GM21528 (cell line): ENCODE measurements around the gene SVIL.

Experiments
- ATAC-seq: cut with Tn5 transposase; IDR thresholded peaks from one replicate; pipeline ENCODE4 v1.9.1; 2021; ENCODE audit warnings: mild to moderate bottlenecking, moderate library complexity; ENCODE audit not compliant: unreplicated experiment, low FRiP score

SVIL gene, protein sequence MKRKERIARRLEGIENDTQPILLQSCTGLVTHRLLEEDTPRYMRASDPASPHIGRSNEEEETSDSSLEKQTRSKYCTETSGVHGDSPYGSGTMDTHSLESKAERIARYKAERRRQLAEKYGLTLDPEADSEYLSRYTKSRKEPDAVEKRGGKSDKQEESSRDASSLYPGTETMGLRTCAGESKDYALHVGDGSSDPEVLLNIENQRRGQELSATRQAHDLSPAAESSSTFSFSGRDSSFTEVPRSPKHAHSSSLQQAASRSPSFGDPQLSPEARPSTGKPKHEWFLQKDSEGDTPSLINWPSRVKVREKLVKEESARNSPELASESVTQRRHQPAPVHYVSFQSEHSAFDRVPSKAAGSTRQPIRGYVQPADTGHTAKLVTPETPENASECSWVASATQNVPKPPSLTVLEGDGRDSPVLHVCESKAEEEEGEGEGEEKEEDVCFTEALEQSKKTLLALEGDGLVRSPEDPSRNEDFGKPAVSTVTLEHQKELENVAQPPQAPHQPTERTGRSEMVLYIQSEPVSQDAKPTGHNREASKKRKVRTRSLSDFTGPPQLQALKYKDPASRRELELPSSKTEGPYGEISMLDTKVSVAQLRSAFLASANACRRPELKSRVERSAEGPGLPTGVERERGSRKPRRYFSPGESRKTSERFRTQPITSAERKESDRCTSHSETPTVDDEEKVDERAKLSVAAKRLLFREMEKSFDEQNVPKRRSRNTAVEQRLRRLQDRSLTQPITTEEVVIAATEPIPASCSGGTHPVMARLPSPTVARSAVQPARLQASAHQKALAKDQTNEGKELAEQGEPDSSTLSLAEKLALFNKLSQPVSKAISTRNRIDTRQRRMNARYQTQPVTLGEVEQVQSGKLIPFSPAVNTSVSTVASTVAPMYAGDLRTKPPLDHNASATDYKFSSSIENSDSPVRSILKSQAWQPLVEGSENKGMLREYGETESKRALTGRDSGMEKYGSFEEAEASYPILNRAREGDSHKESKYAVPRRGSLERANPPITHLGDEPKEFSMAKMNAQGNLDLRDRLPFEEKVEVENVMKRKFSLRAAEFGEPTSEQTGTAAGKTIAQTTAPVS (N-terminal part only)

DNA sequence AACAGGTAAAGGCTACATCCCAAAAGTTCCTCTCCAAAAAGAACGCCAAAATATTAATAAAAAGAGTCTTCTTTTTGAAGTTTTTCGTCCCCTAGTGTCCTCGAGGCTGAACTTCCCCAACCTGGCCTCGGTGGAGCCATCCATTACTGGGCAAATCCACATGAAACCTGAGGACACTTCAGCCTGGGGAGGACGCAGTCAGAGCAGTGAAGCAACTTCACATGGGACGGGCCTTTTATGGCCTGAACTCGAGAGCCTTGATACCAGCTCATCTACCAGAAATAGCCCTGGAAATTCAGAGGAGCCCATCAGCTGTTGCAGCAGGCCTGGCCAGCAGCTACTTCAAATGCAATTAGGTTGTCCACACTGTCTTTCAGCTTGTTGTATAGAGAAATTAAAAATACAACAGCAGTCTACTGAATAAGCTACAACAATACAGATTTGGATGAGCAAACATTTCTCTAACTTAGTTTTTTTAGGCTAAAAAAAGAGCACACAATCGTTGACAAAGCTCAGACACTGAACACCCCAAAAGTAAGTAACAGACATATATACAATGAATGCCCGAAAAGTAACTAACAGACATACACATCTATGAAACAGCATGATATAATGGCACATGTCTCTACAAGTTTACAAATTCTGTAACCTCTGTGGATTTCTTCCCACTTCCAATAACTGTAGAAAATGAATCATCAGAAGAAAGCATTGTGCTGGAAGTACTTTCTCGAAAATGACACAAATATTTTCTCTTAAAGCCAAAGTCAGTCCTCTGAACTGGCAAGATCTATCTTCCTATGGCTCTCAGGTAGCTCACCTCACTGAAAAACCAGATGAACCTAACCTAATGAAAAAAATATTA lies at the start of gene SVIL:
SVIL (minus strand) TSS at position 208 of the 862 bp plus-strand sequence. CDS start 79,913 bp downstream, outside the sequence.
- no peak for ATAC-seq

DNA sequence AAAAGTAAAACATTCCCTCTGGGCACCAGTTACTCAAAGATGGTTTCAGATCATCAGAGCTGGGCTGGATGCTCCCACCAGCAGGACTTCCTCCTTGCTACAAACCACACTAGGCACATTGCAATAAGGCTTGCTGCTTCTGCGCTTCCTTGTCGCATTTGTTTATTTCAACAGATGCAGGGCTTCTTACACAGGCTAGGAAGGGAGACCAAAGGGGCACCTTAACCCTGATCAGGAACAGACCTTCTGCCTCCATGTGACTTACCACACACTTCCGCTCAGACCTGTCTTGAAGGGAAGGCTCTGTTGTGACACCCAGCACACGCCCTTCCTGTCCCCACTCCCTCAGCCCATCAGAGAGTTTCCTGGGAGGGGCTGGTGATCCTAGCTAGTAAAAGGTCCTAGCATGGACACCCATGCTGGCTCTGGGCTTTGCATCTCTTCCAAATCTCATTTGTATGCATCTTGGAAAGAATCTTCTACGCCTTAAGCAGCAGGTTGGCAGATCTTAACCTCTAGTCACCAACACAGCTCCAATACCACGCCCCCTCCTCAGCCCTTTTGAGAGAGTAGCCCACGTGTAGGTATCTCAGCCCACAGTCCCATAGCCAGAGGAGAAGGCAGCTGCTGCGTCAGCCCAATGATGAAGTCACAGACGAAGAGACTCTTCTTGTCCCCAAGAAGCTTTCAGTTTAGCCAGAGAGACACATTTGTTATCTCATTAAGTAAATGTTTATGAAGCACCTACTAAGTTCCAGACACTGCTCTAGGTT lies 47.1 kb upstream of the SVIL start:
- ATAC-seq = no peak

DNA sequence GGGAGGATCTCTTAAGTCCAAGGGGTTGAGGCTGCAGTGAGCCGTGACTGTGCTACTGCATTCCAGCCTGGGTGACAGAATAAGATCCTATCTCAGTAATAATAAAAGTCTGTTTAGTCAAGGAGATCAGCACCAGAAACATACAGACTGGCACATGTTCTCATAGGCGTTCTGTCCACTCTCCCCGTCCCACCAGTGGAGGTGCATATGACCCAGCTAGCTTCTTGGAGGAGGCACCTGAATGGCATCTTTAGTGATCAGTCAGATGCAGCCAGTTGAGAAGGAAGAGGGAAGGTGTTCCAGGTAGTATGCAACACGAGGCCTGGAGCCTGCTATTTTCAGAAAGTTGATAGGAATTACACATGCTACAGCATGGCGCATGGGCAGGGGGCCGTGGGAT lies 45.3 kb upstream of the SVIL start:
- ATAC-seq = no peak

DNA sequence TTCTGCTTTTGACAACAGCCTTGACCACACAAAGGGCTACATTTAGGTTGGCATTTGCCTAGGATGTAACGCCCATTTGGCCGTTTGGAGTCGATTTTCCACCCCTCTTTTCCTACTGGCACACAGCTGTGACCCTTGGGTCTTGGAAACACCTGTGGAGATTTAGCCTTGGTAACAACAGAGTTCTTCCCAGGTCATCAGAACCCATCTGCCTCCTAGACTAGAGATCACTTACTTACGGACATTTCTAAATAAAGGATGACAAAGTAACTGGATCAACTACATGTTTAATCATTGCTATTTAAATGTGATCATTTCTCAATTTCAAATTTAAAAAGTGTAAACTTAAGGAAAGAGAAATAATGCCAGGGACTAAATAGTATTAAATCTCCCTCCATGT lies 42.0 kb upstream of the SVIL start:
- no peak for ATAC-seq

DNA sequence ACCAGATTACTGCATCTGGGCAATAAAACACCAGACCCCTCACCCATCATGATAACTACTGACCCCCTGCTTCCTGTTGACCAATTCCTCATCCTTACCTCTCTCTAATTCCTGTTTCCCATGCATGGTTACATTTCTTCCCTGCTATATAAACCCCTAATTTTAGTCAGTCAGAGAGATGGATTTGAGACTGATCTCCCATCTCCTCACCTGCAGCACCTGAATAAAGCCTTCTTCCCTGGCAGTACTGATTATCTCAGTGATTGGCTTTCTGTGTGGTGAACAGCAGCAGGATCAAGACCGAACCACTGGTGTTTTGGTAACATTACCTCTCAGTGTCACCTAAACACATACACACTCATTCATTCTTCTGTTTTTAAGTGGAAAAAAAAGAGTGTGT lies 41.2 kb upstream of the SVIL start:
- ATAC-seq = no peak

DNA sequence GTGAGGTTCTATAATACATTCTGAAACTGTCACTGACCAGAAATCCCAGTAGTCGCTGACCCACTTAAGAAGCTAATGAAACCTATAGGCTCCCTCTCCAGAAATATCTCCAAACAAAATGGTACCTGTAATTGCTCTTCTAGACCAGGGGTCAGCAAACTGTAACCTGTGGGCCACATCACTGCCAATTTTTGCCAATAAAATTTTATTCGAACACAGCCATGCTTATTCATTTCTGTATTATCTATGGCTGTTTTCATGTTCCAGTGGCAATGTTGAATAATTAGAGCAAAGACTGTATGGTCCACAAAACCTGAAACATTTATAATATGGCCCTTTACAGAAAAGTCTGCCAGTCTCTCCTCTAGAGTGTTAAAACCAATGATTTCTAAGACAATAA lies 37.2 kb upstream of the SVIL start:
- ATAC-seq = no peak

DNA sequence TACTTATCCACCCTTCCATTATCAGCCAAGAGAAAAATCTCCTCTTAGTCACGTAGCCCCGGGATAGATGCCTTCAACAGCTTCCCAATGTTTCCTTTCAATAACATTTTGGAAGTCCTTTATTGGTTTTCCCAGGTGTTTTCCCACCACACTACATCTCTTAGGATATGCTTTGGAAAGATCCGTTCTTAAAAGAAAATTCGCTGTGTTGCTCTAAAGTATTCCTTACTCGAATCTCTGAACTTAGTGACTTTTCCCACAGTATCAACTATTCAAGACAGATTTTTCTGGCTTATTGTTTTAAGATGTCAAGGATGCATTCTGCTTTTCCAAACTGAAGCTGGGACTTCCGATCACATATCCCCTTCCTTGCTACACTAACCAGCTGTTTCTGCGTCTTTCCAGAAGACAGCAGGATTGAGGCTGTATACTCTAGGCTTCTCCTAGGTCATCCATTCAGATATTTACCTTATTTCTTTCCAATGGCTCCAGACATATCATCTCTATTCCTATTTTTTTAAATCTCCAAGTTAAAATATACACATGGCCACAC lies 36.5 kb upstream of the SVIL start:
- no peak for ATAC-seq

DNA sequence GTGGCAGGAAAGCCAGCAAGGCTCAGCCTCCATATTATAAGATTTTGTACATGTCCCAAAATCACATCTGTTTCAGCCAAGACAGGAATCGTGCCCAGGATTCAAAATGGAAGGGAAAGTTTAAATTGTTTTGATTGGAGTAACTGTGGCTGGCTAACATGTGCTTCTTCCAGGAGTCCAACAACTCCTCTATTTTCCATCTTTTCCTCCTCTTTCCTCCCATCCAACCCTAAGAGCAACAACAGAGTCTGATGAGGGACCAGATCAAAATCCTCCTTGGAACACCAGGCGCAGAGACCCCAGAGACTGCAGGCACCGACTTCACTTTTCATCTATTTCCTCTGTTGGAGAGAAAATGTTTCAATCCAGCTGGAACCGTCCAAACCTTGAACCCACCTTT lies 36.0 kb upstream of the SVIL start:
- ATAC-seq = no peak

DNA sequence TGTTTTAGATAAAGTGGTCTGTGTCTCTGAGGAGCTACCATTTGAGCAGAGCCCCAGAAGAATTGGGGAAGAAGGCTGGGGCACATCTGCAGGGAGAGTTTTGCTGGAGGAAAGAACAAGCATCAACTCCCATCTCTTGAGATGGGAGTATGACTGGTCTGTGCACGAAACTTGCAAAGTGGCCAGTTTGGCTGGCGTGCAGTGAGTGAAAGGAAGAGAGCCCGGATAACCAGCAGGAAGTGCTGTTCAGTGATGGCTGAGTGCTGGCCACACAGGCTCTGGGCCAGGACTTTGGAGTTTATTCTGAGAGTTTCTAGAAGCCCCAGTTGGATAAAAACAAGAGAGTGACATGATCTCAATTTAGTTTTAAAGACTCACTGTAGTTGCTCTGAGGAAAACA lies 34.4 kb upstream of the SVIL start:
- ATAC-seq = no peak

DNA sequence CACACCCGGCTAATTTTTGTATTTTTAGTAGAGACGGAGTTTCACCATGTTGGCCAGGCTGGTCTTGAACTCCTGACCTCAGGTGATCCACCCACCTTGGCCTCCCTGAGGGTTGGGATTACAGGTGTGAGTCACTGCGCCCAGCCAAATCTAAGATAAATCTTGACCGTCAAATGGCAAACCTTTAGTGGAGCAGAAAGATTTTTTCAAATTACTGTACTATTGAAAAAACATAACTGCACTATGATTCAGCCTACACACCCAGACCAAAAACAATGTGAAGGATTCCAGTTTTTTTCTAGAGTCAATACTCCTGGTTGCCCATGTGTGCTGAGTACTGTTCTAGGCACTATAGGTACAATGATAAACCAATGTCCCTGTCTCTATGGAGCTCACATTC lies 33.9 kb upstream of the SVIL start:
- ATAC-seq = no peak

DNA sequence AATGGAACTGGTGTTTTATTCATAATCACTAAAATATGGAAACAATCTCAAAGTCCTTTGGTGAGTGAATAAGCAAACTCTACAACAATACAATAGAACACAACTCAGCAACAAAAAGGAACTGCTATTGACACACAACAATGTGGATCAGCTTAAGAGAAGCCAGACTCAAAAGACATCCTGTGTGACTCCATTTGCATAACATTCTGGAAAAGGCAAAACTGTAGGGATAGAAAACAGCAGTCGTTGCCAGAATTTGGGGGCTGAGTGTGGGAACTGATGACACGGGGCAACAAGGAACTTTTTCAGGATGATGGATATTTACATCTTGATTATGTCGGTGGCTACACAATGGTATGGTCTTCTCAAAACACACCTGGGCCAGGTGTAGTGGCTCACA lies 32.4 kb upstream of the SVIL start:
- no peak for ATAC-seq

DNA sequence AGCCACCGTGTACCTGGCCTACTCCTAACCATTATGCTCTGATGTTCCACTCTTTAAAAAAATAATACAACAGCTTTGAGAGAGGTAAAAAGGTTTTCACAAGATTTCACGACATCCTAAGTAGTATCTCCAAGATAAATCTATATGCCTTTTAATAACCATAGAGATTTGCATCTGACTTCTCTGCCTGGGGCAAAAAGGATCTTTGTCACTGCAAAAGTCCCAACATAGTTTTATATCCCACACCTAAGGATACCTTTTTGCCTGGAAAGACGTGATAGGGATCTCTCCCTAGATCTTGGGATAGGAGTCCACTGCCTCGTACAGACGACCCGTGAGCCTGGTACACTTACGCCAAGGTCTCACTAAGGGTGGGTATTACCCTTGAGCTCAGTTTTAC lies 31.4 kb upstream of the SVIL start:
- ATAC-seq = no peak

DNA sequence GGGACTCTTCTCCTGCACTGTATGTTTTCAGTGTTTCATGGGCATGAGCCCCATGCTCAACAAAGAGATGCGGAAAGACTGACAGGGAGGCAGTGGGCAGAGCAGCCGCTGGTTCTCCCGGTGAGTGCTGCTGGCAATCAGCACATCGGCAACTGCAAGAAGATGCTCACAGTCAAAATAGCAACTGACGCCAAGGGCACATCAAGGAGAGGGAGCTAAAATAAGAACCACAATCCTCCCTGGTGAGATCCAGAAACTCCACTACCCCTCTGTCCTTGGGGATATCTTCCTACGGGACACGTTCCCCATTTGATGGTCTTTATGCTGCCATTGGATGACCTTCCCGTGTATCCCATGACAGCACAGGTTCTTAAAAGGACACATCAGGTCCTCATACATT lies 28.9 kb upstream of the SVIL start:
- no peak for ATAC-seq

DNA sequence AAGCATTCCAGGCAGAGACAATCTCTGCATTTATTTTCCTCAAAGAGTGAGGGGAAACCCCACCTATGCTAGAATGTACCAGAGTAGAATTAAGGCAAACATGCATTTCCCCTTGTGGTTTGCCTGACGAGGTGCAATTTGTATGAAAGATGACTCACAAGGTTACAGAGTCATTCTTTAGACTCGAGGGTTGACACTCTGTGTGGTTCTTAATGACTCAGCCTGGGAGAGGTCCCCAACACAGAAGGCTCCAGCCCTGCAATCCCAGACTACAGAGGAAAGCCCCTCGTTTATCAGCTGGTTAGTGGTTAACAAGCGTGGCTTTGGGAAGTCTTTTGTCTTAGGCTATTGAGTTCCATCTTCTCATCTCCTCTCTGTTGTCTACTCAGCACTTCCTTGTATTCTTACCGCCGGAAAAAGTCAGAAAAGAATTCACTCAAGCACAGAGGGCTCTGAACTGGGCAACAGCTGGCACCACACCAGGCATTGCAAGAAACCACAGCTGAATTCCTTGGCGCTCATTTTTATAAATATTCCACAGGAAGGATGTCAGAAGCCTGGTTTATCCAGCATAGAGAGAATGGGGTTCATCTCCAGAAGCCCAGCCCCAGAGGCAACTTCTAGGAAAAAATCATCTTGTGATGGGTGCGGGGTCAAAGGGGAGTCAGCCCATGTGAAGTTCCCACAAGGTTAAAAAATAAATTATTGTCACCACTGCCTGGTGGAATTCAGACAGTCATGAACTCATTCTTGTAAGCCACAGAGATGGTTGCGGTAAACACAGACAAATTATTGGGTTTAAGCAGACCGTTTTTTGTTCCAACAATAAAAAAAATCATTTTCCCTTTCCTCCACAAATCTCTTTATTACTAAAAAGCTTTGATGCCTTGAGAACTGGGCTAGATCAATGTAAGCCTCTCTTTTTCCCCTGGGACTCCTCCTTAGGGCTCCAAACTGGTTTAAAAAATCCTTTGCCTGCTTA lies 24.5 kb upstream of the SVIL start:
- ATAC-seq = peak; percentile 97

DNA sequence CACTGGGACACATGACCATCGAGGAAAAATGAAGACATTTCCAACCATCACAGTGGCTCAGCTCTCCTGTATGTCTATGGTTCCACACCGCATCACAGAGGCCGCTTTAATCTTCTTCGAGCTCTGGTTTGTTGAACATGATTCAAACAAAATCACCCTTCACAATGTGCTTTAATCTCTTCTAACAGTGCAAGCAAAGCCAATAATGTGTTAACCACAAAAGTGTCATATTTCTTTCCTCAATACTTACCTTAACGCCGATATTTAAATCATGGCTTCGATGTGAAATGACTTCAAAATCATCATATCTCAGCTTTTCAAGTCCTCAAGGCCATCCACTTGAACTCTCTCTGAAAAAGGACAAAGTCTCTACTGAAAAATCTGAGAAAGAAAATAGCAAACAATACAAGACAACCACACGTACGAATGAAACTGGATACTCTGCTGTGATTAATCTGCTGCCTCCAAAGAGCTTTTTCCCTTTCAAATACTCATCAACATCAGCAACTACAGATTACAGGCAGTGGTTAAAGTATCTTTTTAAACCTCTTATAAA lies 23.0 kb upstream of the SVIL start:
- no peak for ATAC-seq

DNA sequence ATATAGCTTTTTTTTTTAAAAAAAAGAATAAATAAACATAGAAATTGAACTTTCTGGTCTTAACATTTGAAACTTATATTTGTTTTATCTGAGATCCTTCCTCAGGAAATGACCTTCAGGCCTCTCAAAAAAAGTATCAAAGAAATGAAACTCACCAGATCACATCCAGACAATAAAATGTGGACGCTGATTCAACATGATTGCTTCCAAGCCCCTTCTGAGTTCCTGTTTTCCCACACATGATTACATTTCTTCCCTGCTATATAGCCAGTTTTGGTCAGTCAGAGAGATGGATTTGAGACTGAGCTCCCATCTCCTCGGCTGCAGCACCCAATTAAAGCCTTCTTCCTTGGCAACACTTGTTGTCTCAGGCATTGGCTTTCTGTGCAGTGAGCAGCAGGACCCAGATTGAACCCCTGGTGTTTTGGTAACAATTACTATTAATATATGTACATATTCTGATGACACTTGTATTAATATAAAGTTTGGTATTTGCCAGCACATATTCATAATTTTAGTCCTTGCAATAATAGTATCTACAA lies 21.8 kb upstream of the SVIL start:
- no peak for ATAC-seq

DNA sequence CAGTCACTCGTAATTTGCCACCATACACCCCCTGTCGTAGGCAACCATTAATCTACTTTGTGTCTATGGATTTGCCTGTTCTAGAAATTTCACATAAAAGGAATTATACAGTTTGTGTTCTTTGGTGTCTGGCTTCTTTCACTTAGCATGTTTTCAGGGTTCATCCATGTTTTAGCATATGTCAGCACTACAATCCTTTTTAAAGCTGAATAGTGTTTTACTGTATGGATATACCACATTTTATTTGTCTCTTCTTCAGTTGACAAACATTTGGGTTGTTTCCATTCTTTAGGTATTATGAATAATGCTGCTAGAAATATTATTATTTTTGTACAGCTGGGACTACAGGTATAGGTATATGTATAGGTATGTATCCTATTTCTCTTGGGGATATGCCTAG lies 17.4 kb upstream of the SVIL start:
- no peak for ATAC-seq

DNA sequence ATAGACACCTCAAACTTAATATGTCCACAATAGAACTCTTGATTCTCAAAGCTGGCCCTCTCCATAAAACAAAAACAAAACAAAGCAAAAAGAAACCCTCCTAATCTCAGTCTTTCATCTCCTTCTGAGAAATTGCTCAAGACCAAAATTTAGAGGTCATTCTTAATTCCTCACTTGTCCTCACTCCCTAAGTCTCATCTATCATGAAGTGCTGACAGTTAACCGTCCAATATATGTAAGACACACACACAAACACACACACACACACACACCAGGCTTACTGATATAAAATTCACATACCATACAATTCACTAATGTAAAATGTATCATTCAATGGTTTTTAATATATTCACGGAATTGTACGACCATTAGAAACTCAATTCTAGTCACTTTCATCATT lies 17.0 kb upstream of the SVIL start:
- ATAC-seq = no peak
